Hepatocyte (in vitro differentiated cells): ENCODE measurements around the gene SETDB2.

Experiments used
- EZH2 ChIP-seq: fragments of 200-600 bp; sonication (generic); IDR thresholded peaks from 2 replicates; pipeline ENCODE4 v1.6.1; 2016; ENCODE audit warnings: antibody characterized with exemption, mild to moderate bottlenecking, borderline replicate concordance
- TF ChIP-seq, protein P1 (sequence below): fragments of 200-600 bp; sonication (generic); IDR thresholded peaks from 2 replicates; pipeline ENCODE4 v1.5.1; 2016; ENCODE audit warnings: antibody characterized with exemption, mild to moderate bottlenecking; ENCODE audit not compliant: poor library complexity

DNA sequence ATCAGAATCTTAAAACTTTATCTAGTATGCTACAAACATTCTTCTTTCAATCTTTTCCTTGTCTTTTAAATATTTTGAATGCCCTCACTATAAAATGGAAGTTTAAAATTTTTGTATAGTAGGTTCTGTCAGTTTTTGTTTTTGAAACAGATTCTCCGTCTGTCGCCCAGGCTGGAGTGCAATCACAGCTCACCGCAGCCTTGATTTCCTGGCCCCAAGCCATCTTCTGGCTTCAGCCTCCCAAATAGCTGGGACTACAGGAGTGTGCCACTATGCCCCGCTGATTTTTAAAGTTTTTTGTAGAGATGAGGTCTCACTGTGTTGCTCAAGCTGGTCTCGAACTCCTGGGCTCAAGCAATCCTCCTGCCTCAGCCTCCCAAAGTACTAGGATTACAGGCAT is 72.4 kb downstream of the SETDB2 start:
- TF ChIP-seq EZH2 = no peak
- TF ChIP-seq, protein P1, sequence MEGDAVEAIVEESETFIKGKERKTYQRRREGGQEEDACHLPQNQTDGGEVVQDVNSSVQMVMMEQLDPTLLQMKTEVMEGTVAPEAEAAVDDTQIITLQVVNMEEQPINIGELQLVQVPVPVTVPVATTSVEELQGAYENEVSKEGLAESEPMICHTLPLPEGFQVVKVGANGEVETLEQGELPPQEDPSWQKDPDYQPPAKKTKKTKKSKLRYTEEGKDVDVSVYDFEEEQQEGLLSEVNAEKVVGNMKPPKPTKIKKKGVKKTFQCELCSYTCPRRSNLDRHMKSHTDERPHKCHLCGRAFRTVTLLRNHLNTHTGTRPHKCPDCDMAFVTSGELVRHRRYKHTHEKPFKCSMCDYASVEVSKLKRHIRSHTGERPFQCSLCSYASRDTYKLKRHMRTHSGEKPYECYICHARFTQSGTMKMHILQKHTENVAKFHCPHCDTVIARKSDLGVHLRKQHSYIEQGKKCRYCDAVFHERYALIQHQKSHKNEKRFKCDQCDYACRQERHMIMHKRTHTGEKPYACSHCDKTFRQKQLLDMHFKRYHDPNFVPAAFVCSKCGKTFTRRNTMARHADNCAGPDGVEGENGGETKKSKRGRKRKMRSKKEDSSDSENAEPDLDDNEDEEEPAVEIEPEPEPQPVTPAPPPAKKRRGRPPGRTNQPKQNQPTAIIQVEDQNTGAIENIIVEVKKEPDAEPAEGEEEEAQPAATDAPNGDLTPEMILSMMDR = no peak
